COR-L47 (cell line): Measurements from ENCODE around the gene DPYSL5.
A peak's percentile ranks its signal among the peaks of the same experiment; 100 is the strongest.
"Not testable (repeated sequence)": the region's sequence is repeated elsewhere in the genome, so short reads cannot be mapped to it uniquely, and the experiment has no call there.

Experiments used
- DNase-seq: peaks from one replicate; lab custom pipeline; 2025; lab: John Stamatoyannopoulos, UW

The DPYSL5 gene

DNA sequence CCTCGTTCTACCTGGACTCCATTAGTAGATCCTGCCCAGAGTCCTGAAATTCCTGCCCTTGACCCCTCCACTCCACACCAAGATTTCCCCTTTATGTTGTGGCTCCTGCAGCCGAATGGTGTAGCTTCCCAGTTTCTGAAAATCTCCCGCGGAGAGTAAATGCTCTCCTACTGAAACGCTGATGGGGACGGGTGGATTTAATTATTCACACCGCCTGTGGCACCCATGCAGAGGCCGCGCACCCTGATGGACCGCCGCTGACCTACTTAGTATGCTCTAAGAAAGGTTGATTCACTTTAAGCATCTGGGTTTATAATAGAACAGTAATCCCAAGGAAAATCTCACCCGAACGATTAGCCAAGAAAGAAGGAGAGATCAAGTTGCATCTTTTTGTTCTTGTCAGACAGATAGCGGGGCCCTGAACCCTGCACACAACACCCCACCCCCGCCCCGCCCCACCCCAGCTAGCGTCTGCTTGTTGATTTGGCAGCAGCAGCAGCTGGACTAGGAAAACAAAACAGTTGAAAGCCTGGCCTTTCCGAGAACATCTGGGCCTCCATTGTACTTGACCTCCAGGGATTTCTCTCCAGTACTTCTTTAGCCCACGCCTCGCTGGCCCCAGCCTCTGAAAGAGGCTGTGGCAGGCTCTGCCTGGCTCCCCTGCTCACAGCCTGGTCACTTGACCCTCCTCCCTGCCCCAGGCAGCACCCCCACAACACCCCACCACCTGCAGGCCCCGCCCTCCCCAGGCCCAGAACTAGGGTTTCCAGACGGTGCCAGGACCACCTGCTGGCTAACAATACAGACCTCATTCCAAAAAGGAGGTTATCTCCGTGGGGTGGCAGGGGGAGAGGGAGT lies 53.6 kb downstream of the DPYSL5 start:
- DNase-seq: peak; percentile 81

DNA sequence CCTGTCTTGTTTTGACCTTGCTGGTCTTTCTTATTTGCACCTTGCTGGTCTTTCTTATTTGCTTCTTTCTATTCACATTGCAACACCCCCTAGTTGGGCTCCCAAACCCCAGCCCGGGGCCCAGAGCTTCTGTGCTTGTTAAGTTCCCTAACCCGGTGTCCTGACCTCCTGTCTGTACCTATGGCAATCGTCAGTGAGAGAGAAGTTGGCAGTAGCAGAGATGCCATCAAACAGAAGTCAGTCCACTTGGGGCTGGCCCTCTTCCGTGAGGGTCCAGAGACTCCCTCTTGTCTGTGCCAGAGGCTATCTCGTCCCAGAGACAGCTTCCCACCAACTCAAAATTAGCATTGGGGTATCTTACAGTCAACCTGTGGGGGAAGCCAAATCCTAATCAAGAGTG lies 55.7 kb downstream of the DPYSL5 start:
- DNase-seq: no peak

DNA sequence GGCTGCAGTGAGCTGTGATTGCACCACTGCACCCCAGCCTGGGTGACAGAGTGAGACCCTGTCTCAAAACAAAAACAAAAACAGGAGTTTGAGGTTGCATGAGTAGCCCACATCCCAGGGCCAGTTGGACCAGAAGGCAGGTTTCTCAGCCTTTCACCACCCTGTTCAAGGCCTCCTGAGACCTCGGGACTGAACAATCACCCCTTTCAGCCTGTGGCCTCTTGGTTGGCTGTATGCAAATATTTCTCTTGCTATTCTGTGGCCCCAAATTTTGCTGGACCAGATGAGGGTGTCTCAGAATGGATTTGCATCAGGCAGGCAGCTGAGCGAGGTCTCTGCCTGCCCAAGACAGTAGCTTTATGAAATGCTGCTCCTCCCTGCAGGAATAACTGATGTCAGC lies 56.9 kb downstream of the DPYSL5 start:
- DNase-seq: no peak

DNA sequence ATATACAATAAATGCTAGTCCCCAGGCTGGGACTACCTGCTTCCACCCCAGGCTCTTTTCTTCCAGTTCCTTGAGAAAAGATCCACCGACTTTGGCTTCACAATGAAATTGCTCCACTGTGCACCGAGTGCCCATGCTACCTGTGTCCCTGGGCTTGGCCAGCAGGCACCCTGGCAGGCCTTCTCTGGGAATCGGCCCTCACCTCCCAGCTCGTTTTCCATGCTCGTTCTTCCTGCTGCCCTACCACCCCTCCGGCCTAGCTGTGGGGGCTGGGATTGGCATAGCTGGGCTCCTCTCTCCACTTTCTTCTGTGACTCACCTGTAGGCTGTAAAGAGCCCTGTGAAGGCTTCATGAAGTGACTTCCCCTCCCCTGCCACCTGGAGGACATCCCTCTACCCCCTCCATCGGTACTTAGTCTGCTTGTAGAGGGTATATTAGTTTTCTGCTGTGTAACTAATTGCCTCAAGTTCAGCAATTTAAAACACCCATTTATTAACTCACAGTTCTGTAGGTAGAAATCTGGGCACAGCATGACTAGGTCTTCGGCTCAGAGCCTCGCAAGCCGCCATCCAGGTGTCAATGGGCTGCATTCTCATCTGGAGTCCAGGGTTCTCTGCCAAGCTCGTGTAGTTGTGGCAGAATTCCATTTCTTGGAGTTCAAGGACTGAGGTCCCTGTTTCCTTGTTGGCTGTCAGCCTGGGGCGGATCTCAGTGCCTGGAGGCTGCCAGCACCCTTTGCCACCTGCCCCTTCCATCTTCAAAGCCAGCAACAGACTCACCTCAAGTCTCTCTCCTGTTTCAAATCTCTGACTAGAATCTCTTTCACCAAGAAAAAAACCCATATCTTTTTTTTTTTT lies 57.6 kb downstream of the DPYSL5 start:
- no peak for DNase-seq

DNA sequence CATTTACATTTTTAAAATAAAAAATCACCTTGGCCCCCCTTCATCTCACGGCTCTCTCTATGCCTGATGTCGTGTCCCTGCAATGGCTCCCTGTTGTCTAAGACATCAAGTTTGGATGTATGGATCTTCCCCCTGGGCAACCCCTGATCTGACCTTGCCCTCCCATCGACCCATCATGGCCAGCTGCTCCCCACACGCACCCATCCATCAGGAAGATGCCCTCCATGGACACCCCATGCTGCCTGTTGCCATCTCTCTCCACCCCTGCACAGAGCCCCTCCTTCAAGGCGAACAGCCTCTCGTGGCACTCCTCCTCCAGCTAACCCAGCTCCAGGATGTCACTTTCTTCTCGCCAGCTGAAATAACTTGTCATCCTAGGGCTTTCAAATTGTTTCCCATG lies 59.5 kb downstream of the DPYSL5 start:
- DNase-seq: no peak

DNA sequence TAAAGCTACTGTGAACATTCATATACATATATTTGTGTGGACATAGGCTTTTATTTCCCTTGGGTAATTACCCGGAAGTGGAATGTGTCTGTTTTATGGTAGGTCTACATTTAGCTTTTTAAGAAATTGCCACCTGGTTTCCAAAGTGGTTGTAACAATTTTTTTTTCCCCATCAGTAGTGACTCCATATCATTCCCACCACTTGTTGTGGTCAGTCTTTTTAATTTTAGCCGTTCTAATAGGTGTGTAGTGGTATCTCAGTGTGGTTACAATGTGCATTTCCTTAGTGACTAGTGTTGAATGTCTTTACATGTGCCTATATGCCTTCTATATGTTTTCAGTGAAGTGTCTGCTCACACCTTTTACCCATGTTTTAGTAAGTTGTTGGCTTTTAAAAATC lies 62.2 kb downstream of the DPYSL5 start:
- no peak for DNase-seq

DNA sequence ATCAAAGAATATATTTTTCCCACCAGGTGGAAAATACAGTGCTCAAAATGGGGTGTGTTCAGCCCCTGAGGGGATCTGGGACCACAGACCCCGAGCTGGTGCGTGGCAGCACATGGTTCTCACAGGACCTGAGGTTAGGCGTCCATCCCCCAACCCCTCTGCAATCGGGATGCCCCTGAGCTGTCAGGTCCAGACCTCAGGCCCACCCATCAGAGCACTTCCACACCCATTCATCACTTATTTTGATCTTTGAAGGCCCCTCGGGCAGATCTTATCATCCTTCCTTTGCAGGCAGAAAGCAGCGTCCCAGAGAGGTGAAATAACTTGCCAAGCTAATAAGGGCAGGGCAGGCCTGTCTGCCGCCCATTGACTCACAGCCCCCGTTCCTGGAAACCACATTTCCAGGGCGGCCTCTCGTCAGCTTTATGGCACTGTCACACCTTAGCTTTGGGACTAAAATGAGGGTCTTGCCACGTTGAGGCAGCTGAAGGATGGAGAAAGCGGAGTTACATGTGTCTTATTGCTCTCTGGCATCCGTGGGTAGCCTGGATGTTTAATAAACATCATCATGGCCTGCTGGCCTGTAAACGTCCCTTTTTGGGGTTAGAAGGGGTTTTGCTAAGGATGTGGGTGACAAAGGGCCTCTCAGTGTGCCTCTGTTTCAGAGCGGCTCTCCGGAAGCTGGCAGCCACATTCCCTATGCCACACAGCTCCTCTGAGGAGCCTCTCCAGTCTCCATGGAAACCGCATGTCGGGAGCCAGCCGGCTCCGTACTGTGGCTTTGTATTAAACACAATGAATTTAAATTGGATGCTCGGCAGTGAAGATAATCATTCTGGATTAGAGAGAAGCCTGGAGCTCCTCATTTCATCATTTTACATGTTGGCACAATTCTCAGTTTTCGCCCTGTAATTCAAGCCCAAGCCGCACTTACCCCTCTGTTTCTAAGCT lies 64.3 kb downstream of the DPYSL5 start:
- DNase-seq: peak; percentile 97

DNA sequence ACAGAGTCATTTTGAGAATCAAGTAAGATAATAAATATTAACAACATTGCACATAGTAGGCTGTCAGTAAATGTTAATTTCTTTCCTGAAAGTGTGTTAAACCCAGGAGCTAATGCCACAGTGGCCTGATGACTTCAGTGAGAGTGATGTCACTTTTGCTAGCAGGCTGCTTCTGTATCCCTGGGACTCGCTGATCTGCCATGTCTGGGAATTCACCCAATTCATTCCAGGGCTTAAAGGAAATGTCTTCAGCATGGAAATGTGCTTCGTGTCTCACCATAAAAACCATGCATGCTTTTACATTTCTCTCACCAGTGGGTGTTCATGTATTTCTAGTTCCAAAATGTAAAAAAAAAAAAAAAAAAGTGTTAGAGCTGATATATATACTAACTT lies 65.7 kb downstream of the DPYSL5 start:
- DNase-seq: no peak

DNA sequence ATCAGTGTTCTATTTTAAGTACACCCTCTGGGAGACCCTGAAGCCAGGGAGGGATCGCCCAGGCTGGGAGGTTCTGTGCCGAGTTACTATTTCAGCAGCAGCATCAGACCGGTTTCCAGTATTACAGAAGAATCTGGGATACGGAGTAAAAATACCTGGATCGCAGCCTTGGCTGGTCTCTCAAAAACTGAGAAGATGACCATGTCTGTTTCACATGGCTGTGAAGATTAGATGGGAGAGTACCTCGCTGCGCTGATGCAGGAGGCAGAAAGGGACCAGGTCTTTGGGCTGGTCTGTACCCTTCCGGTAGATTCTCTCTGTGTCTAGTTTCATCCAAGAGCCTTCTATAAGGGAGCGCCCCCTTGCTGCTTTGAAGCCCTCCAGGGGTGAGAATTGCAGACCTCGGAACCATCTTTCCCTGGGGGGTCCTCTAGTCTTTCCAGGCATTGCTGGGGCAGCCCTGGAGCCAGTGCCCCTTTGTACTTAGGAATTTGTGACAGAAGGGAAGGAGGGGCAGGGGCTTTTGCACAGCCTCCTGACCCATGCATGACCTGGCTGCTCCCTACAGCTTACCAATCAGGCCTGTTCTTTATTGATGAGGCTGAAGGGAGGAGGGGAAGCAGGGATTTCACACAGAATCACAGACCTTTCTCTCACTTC lies 66.2 kb downstream of the DPYSL5 start:
- DNase-seq: no peak

DNA sequence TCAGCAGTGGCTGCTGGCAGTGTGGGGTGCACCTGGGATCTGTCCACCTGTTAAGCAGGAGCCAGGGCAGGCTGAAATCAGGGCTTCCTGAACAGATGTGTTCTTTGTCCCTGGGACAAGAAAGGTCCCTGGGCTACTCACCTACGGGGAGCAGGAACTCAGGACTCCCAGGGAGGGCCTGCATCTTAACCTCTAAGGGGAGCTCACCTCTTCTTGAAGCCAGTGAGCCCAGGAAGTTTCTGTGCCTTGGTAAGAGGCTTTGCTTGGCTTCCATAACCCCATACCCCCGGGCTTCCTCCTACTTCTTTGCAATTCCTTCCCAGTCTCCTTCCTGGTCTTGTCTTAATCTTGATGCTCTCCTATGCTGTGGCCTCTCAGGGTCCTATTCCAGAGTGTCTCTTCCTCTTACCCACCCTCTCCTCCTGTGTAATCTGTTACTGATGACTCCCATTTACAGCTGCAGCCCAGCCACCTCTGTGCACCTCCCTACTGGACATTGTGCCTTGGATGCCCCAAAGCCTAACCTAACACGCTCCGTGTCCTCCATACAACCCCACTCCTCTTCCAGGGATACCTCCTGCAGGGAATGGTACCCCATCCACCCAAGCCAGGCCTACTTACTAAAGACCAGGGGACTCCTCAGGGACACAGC lies 66.9 kb downstream of the DPYSL5 start:
- no peak for DNase-seq

DNA sequence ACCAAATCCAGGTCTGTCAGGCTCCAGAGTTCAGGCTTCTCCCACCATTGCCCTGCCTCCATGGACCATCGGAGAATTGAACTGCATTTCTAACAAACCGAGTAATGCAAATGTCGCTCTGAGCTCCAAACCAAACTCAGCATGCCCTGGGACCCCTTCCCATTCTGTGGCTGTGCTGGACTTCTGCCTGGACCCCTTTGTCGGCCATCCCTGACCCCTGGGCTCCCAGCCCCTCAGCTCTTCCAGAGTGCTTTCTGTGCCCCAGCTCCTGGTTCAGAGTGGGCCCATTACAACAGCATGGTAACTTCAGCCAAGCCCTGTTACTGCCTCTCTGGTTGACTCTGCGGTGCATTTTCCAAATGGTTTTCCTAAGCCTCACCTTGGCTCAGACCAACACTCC lies 67.4 kb downstream of the DPYSL5 start:
- no peak for DNase-seq

DNA sequence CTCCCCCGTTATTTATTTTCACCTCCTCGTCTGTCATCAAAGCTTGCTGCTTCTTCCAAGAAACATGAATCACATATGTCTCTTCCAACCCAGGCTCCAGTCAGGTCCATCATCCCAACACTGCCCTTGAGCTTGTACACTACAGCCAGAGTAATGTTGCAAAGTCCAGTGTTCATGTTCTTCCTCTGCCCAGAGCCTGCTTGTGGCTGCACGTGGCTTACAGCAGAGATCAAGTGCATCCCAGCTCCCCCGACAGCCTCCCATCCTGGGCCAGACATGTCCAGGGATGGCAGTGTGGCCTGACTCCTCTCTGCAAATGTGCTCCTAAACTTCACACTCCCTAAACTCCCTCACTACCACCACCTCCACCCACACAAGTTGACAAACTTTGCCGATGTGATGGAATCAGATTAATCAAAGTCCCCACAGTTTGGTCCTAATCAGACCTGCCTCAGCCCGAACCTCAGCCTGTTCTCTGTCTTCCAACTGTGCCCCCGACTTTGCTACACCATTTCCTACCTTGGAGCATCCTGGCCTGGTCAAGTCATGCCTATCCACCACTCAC lies 68.3 kb downstream of the DPYSL5 start:
- DNase-seq: no peak

DNA sequence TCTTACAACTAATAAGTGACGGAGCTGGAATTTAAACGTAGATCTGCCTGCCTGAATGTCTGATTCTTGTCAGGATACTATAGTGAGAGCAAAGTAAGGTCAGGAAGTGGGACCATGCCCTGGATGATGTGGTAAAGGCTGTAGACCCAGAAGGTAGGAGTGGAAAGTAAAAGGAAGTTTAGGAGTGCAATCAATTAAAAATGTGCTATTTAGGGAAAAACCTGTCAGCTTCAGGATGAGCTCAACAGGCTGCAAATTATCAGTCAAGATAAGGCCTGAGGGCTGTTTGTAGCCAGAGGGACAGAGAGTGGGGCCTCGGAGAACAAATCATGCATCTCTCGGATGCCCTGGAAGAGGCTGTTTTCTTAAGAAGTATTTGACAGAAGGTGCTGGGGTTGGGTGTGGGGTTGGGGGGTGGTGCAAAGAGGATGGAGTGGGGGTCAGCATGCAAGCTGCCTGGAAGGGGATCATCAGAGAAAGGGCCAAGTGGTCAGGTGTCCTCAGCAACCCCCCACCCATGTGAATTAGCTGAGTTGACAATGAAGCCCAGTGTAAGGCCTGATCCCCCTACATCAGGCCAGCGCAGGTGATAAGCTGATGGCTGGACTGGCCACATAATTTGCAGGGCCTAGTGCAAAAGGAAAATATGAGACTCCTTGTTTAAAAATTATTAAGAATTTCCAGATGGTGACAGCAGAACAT lies 69.4 kb downstream of the DPYSL5 start:
- DNase-seq: no peak

DNA sequence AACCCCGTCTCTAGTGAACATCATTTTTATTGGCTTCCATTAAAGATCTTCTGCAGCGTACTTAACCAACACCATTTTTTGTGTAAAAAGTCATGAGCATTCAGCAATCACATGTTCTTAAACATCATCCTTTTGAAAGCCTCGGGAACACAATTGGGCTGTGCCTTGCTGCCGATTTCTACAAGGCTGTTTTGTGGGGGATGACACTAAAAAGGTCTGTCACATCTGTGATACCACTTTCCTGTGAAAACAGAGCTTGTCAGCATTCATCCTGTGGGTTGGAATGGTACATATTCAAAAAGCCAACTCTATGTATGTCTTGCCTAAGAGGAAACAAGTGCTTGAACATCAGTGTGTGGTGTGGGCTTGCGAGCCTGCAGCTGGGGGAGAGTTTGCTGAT lies 73.4 kb downstream of the DPYSL5 start:
- no peak for DNase-seq

DNA sequence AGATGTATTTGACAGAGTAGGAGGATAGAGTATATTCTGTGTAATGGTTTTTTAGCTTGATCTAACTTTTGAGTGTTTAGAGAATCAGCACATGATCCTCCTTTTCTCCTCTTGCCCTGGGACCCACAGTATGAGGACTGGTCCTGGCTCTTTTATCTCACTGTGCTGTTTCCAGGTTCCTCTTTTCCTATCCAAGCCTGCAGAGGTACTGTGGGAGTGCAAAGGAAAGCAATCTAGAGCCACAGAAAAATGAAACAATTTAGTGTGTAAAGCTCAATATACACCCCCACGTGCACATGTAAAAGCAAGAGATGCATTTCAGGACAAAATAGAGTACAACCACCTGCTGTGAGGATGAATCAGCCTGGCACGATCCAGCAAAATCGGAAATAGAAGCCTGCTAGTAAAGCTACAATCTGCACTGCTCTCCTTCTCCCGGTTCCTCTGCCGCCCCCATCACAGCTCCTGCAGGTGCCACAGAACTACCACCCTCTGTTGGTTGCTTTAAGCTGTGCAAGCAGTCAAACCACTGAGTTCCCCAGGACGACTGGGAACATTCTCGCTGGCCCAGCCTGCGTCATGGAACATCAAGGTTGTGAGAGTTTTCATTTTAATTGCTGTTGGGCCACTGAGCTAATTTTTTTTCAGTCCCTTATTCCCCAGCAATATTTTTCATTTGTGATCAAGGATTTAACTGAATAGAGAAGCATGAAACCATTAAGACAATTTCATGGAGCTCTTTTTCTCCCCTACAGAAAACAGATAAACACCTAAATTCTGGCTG lies 74.7 kb downstream of the DPYSL5 start:
- peak; percentile 78 for DNase-seq

DNA sequence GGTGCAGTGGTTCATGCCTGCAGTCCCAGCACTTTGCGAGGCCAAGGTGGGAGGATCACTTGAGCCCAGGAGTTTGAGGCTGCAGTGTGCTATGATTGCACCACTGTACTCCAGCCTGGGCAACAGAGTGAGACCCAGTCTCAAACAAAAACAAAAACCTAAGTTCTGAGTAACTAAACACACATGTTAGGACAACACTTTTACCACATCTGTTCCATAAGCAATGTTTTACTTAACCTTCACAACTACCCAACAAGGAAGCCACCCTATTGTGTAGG lies 75.2 kb downstream of the DPYSL5 start:
- not testable (repeated sequence) for DNase-seq

DNA sequence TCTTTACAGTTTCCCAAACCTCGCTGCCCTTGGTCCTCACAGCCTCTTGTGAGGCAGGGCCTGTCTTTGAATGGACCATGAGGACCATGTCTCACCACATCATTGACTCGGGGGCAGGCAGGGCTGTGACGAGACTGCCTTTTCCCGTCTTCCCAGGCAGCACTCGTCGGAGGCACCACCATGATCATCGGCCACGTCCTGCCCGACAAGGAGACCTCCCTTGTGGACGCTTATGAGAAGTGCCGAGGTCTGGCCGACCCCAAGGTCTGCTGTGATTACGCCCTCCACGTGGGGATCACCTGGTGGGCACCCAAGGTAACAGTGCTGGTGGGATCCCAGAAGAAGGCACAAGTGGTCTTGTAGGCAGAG lies 76.8 kb downstream of the DPYSL5 start:
- DNase-seq: no peak

DNA sequence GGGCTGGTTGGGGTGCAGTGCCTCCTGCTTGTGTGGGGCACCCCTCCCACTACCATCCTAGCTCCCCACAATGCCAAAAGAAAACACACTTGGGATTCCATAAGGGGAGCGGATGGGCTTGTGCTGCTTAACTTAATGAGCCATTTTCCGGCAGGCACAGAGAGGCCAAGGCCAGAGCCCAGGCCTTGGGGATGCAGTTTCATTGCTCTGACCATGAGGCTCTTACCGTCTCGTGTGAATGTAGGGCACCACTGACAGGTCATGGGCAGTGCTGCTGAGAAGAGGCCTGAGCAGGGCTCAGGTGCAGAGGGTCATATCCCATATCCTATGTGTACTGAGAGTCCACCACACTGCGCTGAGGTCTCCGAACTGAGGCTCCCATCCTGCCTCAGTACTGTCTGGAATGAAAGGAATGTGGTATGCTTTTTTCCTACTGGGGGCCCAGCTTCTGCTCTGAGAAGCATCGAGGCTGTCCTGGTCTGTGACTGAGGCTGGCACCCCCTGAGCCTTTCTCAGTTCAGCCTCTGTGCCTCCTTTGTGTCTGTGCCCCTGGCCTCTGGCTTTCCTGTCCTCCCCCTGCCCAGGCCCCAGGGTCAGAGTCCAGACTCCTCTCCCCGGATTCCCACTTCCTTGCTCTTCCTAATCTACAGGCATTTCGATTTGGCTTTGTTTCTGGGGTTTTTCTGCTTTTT lies 77.3 kb downstream of the DPYSL5 start:
- DNase-seq: no peak

DNA sequence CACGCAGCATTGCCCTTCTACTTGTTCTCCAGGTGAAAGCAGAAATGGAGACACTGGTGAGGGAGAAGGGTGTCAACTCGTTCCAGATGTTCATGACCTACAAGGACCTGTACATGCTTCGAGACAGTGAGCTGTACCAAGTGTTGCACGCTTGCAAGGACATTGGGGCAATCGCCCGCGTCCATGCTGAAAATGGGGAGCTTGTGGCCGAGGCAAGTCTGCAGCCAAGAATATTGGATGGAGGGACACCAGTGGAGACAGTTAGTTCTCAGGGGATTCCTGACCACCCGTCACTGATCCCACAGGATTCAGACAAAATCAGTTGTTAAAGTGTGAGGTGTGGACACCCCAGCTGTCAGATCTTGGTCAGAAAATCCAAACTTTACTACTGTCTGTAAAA lies 79.3 kb downstream of the DPYSL5 start:
- DNase-seq: no peak
